Activated T-cell treated with anti-CD3 and anti-CD28 coated beads, Interleukin-2, amount 50 U/mL, for 24 hours (primary cell): ENCODE data around the gene MAN2A2.
A peak's percentile ranks its signal among the peaks of the same experiment; 100 is the strongest.
"Not testable (repeated sequence)": the region's sequence is repeated elsewhere in the genome, so short reads cannot be mapped to it uniquely, and the experiment has no call there.

Experiments used
- DNase-seq: peaks from one replicate; pipeline ENCODE4 v3.0.0-alpha.2; 2020
- H3K27ac Mint-ChIP-seq: 2 replicates; pipeline ENCODE4 v1.8.0; 2020; ENCODE audit warnings: mild to moderate bottlenecking, mixed read lengths
- H3K27me3 Mint-ChIP-seq: 2 replicates; pipeline ENCODE4 v1.8.0; 2020; ENCODE audit warnings: mixed read lengths
- H3K36me3 Mint-ChIP-seq: 2 replicates; pipeline ENCODE4 v1.8.0; 2020; ENCODE audit warnings: low read depth, mixed read lengths
- H3K4me1 Mint-ChIP-seq: 2 replicates; pipeline ENCODE4 v1.8.0; 2020; ENCODE audit warnings: low read depth, mixed read lengths
- H3K4me3 Mint-ChIP-seq: 2 replicates; pipeline ENCODE4 v1.8.0; 2020; ENCODE audit warnings: mild to moderate bottlenecking, moderate library complexity, mixed read lengths
- H3K9me3 Mint-ChIP-seq: 2 replicates; pipeline ENCODE4 v1.8.0; 2020; ENCODE audit warnings: mixed read lengths

Gene MAN2A2

GRCh38 chr15:90926766-90927165, 23.7 kb downstream of the MAN2A2 start:
- Mint-ChIP-seq H3K4me1 (peaks cover 56% of the 10 kb centered on the region), H3K36me3 (peaks cover 47% of the 10 kb centered on the region)
- not testable (repeated sequence) for H3K27ac Mint-ChIP-seq, DNase-seq, H3K4me3 Mint-ChIP-seq, H3K27me3 Mint-ChIP-seq, H3K9me3 Mint-ChIP-seq

DNA sequence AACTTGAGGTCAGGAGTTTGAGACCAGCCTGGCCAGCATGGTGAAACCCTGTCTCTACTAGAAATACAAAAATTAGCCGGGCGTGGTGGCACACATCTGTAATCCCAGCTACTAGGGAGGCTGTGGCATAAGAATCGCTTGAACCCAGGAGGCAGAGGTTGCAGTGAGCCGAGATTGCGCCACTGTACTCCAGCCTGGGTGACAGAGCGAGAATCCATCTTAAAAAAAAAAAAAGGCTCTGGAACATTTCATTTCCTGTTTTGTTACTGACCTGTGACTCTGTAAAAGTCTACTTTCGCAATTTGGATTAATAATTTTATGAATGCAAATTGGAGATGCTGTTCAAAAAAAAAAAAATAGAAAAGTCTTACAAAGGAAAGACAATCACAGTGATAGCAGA, 25.0 kb downstream of the MAN2A2 start:
- peak overlapping the region; percentile 56 for H3K4me3 Mint-ChIP-seq
- H3K9me3 Mint-ChIP-seq, H3K27me3 Mint-ChIP-seq, DNase-seq: not testable (repeated sequence)
- H3K36me3 Mint-ChIP-seq, result peaks cover 38% of the 10 kb centered on the region
- peaks cover 50% of the 10 kb centered on the region for H3K4me1 Mint-ChIP-seq
- peak overlapping the region; percentile 35 for H3K27ac Mint-ChIP-seq

GRCh38 chr15:90929246-90930019, 26.3 kb downstream of the MAN2A2 start:
- no peak for DNase-seq
- Mint-ChIP-seq H3K27me3 (no peaks in the 10 kb centered on the region), H3K27ac (peak overlapping the region; percentile 99), H3K4me1 (peaks cover 49% of the 10 kb centered on the region), H3K9me3 (no peaks in the 10 kb centered on the region), H3K36me3 (peaks cover 29% of the 10 kb centered on the region), H3K4me3 (peak overlapping the region; percentile 97)

- Mint-ChIP-seq H3K4me1 (peaks cover 54% of the 10 kb centered on the region), H3K4me3 (peak overlapping the region; percentile 97), H3K36me3 (peaks cover 30% of the 10 kb centered on the region), H3K9me3 (no peaks in the 10 kb centered on the region), H3K27me3 (no peaks in the 10 kb centered on the region), H3K27ac (peak overlapping the region; percentile 99)
- DNase-seq, result no peak
Observed at GRCh38 chr15:90930861-90931574, 27.9 kb downstream of the MAN2A2 start.

GRCh38 chr15:90931575-90931827, 28.4 kb downstream of the MAN2A2 start:
- H3K4me3 Mint-ChIP-seq, result peak overlapping the region; percentile 97
- peaks cover 34% of the 10 kb centered on the region for H3K36me3 Mint-ChIP-seq
- no peaks in the 10 kb centered on the region for H3K27me3 Mint-ChIP-seq
- H3K4me1 Mint-ChIP-seq, result peaks cover 59% of the 10 kb centered on the region
- DNase-seq, result no peak
- H3K9me3 Mint-ChIP-seq, result no peaks in the 10 kb centered on the region
- peak overlapping the region; percentile 99 for H3K27ac Mint-ChIP-seq

DNA sequence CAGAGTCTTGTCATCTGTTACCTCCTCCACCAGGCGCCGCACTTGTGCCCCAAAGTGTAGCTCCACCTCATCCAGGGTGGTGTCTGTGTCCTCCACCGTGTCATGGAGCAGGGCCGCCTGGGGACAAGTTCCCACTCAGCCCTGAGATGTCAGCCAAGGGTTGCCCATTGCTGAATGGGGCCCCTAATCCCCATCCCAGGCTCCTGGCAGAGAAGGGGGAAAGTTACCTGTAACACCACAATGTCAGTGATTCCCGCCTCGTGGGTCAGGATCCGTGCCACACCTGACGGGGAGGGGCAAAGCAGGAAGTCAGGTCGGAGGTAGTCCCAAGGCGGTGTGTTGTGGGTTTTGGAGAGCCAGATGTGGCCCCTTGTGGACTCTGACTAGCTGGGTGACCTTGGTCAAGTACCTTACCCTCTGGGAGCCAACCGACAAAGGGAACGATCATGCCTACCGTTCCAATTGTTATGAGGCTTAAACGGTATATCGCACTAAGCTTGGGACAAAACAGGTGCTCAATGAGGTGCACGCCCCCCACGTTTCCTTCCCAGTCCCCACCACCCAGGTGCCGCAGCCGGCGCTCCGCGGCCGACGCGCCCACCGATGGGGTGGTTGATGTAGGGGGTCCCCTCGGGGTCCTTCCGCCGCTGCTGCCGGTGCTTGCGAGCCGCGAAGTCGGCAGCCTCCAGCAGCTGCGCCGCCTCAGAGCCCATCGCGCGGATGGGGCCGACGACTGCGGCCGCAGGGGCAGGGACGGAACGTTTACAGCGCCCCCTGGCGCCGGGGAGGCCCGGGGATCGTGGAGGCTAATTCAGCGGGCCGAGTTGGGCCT, 28.9 kb downstream of the MAN2A2 start, which contains the start of gene HDDC3:
HDDC3 (minus strand) TSS at position 722 of the 832 bp plus-strand sequence; CDS start at position 713, 9 bp downstream.
- no peaks in the 10 kb centered on the region for H3K27me3 Mint-ChIP-seq
- peak within 1 kb of the TSS; percentile 99 for H3K27ac Mint-ChIP-seq
- H3K4me1 Mint-ChIP-seq, result peaks cover 65% of the 10 kb centered on the region
- peaks cover 40% of the 10 kb centered on the region for H3K36me3 Mint-ChIP-seq
- peak; percentile 96 for DNase-seq
- H3K9me3 Mint-ChIP-seq, result no peaks in the 10 kb centered on the region
- H3K4me3 Mint-ChIP-seq, result peak within 1 kb of the TSS; percentile 97

GRCh38 chr15:90932660-90932991, 29.5 kb downstream of the MAN2A2 start:
- Mint-ChIP-seq H3K36me3 (peaks cover 41% of the 10 kb centered on the region), H3K9me3 (no peaks in the 10 kb centered on the region), H3K27ac (peak overlapping the region; percentile 99), H3K4me3 (peak overlapping the region; percentile 97), H3K4me1 (peaks cover 66% of the 10 kb centered on the region), H3K27me3 (no peaks in the 10 kb centered on the region)
- DNase-seq, result no peak

DNA sequence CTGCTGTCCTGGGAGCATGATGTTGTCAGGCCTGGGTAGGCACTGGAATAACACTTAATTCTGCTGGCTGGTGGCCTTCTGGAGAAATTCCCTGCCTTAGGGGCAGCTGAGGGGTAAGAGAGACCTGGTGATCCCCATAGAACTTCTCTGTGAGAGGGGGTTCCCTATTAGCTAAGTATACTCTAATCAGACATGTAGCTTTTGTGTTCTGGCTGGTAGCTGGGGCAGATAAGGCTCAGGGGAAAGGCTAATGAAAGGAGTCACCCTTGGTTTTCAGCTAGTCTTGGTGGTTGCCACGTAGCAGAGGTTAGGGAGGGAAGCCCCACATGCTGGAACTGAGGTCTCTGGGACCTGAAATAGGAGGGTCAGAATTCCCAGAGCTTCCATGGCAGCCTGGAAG, 30.2 kb downstream of the MAN2A2 start:
- Mint-ChIP-seq H3K9me3 (no peaks in the 10 kb centered on the region), H3K36me3 (peaks cover 47% of the 10 kb centered on the region), H3K4me1 (peaks cover 65% of the 10 kb centered on the region), H3K4me3 (no peak overlapping the region), H3K27ac (peak overlapping the region; percentile 99), H3K27me3 (no peaks in the 10 kb centered on the region)
- DNase-seq, result no peak

DNA sequence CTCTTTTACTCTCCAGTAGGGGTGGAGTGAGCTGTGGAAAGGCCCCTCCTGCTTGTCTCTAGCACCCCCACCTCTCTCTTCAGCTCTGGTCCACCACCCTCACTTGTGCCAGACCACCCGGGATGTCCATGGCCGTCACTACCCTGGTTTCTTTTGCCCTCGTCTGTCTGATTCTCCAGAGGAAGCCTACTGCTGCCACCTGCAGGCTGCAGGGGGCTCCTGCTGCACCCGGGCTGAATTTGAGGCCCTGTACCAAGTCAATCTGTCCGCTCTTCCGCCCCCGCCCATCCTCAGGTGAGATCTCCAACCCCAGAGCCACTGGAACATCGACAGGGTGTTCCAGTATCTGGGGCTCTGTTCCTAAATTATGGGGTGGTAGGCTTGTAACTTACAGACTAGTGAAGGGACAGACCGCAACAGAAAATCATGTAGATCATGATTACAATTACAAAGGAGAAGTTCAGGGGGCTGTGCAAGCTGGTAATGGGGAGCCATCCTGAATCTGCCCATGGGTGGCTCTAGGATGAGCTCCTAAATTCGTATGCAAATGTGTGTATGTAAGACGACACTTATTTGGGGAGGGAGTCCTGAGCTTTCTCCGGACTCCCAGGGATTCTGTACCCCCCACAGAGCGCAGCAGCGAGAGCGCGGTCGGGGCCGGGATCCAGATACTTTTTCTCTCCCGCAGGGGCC, 31.3 kb downstream of the MAN2A2 start:
- Mint-ChIP-seq H3K27me3 (no peaks in the 10 kb centered on the region), H3K27ac (peak overlapping the region; percentile 96), H3K9me3 (no peaks in the 10 kb centered on the region), H3K4me3 (peak overlapping the region; percentile 88), H3K4me1 (peaks cover 59% of the 10 kb centered on the region), H3K36me3 (peaks cover 53% of the 10 kb centered on the region)
- DNase-seq, result peak; percentile 89

- Mint-ChIP-seq H3K9me3 (no peaks in the 10 kb centered on the region), H3K27ac (peak within 1 kb of the TSS; percentile 96), H3K4me1 (peaks cover 54% of the 10 kb centered on the region), H3K27me3 (no peaks in the 10 kb centered on the region), H3K4me3 (peak within 1 kb of the TSS; percentile 88), H3K36me3 (peaks cover 53% of the 10 kb centered on the region)
- DNase-seq, result peak; percentile 99
Observed at GRCh38 chr15:90934949-90935751, 32.0 kb downstream of the MAN2A2 start, which contains the start of gene UNC45A. UNC45A (plus strand) TSS chr15:90935285; CDS start chr15:90935325, 40 bp downstream.

GRCh38 chr15:90936823-90937222, 33.7 kb downstream of the MAN2A2 start:
- no peak for DNase-seq
- Mint-ChIP-seq H3K4me3 (peak overlapping the region; percentile 88), H3K4me1 (peaks cover 40% of the 10 kb centered on the region), H3K27ac (peak overlapping the region; percentile 96), H3K36me3 (peaks cover 55% of the 10 kb centered on the region), H3K9me3 (no peaks in the 10 kb centered on the region), H3K27me3 (no peaks in the 10 kb centered on the region)

DNA sequence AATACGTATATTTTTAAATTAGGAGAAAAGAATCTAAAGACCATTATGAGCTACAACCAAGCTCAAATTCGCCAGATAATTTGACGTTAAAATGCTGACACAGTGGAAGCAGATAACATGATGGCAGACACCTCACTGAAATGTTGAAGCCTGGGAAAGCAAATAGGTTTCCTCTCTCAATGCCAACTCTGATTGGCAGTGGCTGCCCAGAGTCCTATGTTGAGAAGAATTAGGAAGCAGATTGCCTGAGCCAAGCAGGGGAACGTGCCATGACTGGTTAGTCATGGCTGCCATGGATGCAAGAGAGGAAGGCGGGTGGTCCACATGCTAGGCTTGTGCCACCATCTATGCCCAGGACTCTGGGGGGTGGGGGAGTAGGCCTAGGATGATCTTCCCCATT, 35.2 kb downstream of the MAN2A2 start:
- peaks cover 33% of the 10 kb centered on the region for H3K4me1 Mint-ChIP-seq
- no peaks in the 10 kb centered on the region for H3K27me3 Mint-ChIP-seq
- H3K27ac Mint-ChIP-seq, result no peak overlapping the region
- DNase-seq, result no peak
- no peak overlapping the region for H3K4me3 Mint-ChIP-seq
- H3K9me3 Mint-ChIP-seq, result no peaks in the 10 kb centered on the region
- H3K36me3 Mint-ChIP-seq, result peaks cover 68% of the 10 kb centered on the region

DNA sequence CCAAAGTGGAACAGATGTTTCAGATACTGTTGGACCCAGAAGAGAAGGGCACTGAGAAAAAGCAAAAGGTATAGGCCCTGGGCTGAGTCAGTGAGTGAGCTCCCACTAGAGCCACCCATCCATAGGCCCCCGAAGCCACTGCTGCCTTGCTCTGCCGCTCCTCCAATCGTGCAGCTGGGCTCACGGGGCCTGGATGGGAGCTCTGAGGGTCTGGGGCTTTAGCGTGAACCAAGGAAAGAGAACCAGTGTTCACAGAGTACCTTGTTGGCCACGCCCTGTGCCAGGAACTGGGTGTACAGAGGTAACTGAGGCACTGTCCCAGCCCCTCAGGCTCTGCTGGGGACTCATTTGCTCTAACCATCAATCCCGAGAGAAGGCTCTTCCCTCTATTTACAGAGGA, 36.7 kb downstream of the MAN2A2 start:
- Mint-ChIP-seq H3K36me3 (peaks cover 83% of the 10 kb centered on the region), H3K4me1 (peaks cover 19% of the 10 kb centered on the region), H3K27me3 (no peaks in the 10 kb centered on the region), H3K9me3 (no peaks in the 10 kb centered on the region), H3K4me3 (no peak overlapping the region), H3K27ac (no peak overlapping the region)
- DNase-seq, result no peak
